GM18870 (cell line): Measurements from ENCODE around the gene AXIN1.

ENCODE experiments used
- ATAC-seq: cut with Tn5 transposase; IDR thresholded peaks from one replicate; pipeline ENCODE4 v1.9.1; 2021; ENCODE audit warnings: moderate library complexity; ENCODE audit not compliant: unreplicated experiment

The AXIN1 gene

DNA sequence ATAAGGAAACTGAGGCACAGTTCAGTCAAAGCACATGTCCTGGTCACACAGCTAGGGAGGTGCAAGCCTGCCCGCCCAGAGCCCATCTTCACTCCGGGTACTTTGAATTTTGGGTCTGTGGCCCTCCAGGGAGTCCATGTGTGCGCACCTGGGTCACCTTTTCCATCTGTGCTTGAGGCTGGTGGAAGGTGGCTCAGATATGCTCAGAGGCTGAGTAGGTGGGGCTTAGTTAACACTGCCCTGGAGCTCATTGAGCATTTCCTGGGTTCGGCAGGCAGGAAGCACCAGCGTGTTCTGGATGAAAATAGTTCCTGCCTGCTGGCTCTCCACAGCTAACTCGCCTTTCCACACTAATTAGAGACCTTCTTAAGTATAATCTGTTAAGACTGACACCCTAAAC is 98.7 kb downstream of the AXIN1 start:
- ATAC-seq = no peak

DNA sequence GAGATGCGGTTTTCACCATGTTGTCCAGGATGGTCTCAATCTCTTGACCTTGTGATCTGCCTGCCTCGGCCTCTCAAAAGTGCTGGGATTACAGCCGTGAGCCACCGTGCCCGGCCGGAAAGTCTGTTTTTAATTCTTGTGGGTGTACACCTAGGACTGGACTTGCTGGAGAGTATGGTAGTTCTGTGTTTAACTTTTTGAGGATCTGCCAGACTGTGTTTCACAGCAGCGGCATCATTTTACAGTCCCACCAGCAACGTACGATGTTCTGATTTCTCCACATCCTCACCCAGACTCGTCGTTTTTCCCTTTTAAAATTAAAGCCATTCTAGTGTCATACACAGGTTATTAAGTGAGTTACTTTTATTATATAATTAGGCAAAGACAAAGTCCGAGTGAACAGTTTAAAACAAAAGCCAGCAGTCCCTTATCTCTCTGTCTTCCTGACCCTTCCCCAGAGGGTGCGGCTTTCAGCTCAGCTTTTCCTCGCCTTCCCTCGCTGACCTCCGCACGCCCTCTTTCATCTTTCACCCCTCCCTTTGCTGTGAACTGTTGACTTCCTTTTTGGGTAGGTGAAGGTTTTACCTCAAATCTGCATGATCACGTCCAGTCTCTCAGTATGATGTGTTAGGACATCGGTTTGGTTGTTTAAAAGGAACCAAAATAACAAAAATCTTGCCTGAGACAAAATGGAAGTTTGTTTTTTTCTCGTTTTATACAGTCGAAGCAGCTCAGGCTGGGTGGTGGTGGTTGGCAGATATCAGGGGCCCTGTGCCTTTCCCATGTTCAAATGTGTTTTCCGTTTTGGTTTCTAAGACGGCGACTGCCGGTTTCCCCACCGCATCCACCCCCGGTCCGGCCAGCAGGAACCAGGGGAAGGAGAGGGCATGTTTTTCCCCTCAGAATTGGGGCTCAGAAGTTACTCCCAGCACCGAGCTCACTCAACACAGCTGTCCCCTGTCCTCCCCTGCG is 99.9 kb downstream of the AXIN1 start:
- ATAC-seq = no peak

DNA sequence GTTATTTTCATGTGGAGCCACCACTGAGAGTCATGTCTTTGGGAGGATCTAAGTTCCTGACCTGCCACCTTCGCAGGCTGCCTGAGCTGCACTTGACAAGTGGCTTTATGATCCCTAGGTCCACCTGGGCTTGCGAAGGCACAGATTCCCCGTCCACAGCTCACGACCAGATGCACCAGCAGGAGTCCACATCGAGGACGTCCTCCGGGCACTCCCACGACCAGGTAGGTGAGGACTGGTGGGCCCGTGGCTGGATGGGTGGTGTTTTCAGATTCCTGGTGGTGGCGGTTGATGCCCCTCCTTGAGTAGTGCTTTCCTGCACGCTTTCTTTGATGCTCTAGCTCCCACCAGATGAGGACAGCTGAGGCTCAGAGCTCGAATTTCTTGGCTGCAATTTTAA is 103.1 kb downstream of the AXIN1 start:
- no peak for ATAC-seq

DNA sequence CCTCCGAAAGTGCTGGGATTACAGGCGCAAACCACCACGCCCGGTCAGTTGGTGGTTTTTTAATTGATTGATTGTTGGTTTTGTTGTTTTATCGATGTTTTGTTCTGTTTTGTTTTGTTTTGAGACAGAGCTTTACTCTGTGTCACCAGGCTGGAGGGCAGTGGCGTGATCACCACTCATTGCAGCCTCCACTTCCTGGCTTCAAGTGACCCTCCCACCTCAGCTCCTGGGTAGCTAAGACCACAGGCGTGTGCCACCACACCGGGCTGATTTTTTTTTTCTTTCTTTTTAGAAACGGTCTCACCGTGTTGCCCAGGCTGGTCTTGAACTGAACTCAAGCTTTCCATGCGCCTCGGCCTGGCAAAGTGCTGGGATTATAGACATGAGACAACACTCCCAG is 105.5 kb downstream of the AXIN1 start:
- ATAC-seq = no peak

DNA sequence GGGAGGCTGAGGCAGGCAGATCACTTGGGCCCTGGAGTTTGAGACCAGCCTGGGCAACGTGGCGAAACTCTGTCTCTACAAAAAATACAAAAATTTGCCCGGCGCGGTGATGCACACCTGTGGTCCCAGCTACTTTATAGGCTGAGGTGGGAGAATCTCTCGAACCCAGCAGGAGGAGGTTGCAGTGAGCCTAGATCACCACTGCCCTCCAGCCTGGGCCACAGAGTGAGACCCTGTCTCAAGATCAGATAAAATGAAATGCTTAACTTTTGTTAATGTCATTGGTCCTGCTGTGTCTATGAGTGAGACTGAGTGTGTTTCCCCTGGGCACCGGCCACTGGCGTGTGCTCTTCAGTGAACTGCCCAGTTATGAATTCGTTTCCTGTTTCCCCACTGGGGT is 107.4 kb downstream of the AXIN1 start:
- ATAC-seq = no peak

DNA sequence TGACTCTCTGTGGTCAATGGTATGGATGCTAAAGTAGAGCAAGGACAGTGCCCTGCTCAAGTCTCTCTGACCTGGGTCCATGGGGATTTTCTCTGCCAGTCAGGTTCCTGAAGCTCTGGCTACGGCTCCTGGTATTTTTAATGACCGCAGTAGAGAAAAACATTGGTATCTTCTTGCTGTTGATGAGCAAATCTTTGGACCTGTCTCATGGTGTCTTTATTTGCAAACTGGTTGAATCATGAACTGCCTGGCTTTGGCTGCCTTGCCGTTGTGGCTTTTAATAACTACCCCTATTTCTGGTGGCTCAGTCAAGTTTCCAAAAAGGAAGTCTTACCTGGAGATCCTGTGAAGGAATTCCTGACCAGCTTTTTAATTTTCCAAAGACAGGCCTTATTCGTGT is 109.2 kb downstream of the AXIN1 start:
- ATAC-seq = no peak

DNA sequence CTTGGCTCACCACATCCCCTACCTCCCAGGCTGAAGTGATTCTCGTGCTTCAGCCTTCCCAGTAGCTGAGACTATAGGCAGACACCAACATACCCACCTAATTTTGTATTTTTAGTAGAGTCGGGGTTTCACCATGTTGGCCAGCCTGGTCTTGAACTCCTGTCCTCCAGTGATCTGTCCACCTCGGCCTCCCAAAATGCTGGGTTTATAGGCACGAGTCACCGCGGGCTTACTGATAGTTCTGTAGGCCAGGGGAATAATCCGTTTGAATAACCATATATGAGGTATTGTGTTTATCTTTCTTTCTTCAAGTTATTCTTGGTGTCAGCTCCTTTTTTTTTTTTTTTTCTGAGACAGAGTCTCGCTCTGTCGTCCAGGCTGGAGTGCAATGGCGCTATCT is 110.2 kb downstream of the AXIN1 start:
- ATAC-seq = no peak

DNA sequence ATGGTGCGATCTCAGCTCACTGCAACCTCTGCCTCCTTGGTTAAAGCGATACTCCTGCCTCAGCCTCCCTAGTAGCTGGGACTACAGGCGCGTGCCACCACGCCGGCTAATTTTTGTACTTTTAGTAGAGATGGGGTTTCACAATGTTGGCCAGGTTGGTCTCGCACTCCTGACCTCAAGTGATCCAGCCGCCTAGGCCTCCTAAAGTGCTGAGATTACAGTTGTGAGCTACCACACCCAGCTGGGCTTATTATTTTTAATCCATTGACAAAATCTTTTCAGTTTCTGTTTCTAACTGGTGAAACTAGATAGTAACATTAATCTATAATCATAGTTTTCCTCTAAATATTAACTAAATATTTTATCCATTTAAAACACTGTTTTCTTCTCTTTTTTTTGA is 112.0 kb downstream of the AXIN1 start:
- ATAC-seq = no peak

DNA sequence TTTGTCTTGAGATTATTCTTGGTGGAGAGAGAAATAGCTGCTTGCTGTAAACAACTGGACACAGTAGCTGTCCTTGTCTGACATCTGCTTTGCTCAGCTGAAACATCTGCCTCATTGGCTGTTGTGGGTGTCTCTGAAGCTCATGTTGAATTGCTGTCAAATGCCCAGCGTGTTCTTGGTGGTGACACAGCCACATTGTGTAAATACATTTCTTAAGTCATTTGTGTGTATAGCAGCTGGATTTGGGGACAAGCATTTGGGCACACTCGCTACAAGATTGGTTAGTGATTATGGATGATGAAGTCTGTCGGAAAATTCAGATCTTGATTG is 112.6 kb downstream of the AXIN1 start:
- no peak for ATAC-seq
